ENCODE data around the gene TCEA3.

DNA sequence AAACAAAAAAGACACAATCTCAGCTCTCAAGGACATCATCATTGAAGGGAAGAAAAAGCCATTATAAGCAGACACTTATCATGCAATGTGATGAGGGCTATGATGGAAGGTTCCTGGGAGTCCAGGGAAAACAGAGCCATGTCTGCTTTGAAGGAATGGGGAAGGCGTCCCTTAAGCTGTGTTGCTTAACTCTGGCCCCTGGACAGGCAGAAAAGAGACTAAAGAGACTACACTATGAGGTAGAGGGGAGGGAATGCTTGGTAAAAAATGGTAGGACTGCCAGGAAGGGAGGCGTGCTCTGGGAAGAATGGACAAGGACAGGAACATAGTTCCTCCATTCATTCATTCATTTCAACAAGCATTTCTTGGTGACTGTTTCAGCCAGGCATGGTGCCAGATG lies 38.2 kb upstream of the TCEA3 start:
- TF ChIP-seq, protein P1, sequence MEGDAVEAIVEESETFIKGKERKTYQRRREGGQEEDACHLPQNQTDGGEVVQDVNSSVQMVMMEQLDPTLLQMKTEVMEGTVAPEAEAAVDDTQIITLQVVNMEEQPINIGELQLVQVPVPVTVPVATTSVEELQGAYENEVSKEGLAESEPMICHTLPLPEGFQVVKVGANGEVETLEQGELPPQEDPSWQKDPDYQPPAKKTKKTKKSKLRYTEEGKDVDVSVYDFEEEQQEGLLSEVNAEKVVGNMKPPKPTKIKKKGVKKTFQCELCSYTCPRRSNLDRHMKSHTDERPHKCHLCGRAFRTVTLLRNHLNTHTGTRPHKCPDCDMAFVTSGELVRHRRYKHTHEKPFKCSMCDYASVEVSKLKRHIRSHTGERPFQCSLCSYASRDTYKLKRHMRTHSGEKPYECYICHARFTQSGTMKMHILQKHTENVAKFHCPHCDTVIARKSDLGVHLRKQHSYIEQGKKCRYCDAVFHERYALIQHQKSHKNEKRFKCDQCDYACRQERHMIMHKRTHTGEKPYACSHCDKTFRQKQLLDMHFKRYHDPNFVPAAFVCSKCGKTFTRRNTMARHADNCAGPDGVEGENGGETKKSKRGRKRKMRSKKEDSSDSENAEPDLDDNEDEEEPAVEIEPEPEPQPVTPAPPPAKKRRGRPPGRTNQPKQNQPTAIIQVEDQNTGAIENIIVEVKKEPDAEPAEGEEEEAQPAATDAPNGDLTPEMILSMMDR (conservative IDR thresholded peaks at IDR 0.05 in 1 of 2, IDR thresholded peaks at IDR 0.05 in 1 of 2; ENCODE audit: extremely low read depth in 1 of 2, insufficient read depth in 1 of 2, low read depth in 1 of 2, low read length in 2 of 2) = no peak
- no peak for TF ChIP-seq EZH2 (IDR thresholded peaks at IDR 0.05; ENCODE audit: borderline replicate concordance, low read length)
